Activated naive CD8-positive, alpha-beta T cell (primary cell): ENCODE measurements around the gene PPIL1.
A peak's percentile ranks its signal among the peaks of the same experiment; 100 is the strongest.

Source experiments
- H3K27ac Mint-ChIP-seq: one replicate; pipeline ENCODE4 v1.8.0; 2021; ENCODE audit warnings: mixed read lengths
- H3K27me3 Mint-ChIP-seq: one replicate; pipeline ENCODE4 v1.8.0; 2021; ENCODE audit warnings: mixed read lengths
- H3K36me3 Mint-ChIP-seq: one replicate; pipeline ENCODE4 v1.8.0; 2021; ENCODE audit warnings: mixed read lengths
- H3K4me1 Mint-ChIP-seq: one replicate; pipeline ENCODE4 v1.8.0; 2021; ENCODE audit warnings: low read depth, mixed read lengths
- H3K4me3 Mint-ChIP-seq: one replicate; pipeline ENCODE4 v1.8.0; 2021; ENCODE audit warnings: mild to moderate bottlenecking, mixed read lengths
- H3K9me3 Mint-ChIP-seq: one replicate; pipeline ENCODE4 v1.8.0; 2021; ENCODE audit warnings: low read depth, mixed read lengths

The PPIL1 gene

DNA sequence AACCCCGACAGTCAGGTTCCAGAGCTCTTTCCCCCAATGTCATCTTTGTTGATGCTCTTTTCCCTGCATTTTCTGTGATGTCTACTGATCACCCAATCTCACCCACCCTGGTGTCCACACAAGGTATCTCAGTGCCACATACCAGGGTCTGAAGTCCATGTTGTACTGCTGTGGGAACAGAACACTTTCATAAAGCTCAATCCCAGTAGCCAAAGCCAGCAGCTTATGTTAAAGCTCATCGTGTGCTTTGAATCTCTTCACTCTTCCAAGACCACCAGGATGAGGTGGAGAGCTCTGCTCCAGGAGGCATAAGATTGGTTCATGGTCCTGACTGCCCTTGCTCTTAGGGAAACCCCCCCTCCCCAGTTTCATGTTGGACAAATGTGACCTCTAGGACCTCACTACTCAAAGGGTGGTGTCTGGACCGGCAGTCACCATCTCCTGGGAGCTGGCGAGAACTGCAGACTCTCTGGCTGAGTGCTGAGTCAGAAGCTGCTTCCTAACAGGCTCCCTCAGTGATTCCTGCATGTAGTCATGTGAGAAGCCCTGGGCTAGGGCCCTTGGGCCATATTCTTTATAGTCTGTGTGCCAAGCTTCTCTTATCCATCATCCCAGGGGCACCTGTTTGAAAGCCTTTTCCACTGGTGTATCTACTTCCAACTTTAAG lies 22.0 kb downstream of the PPIL1 start:
- Mint-ChIP-seq H3K36me3 (peaks cover 26% of the 10 kb centered on the region), H3K9me3 (no peaks in the 10 kb centered on the region), H3K27ac (no peak overlapping the region), H3K4me1 (peaks cover 7% of the 10 kb centered on the region), H3K4me3 (no peak overlapping the region), H3K27me3 (no peaks in the 10 kb centered on the region)

DNA sequence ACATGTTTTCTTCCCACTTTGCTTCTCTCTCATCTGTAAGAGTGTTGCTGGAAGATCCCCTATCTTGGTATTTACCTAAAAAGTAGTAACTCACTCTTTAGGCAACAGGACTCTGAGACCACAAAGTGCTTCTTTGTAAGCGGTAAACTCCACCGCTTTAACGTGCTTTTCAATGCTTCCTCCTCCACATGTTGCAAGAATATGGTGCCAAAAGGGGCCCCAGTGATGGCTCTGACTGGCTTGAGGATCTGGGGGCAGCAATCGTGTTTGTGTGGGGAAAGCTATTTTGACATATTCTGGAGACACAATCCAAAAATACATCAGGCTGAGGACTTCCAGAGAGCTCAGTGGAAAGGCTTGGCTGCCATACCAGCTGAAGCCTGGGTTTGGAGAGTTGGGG lies 23.0 kb downstream of the PPIL1 start:
- no peak overlapping the region for H3K27ac Mint-ChIP-seq
- H3K36me3 Mint-ChIP-seq = peaks cover 26% of the 10 kb centered on the region
- no peaks in the 10 kb centered on the region for H3K27me3 Mint-ChIP-seq
- H3K4me1 Mint-ChIP-seq = peaks cover 7% of the 10 kb centered on the region
- H3K9me3 Mint-ChIP-seq = no peaks in the 10 kb centered on the region
- H3K4me3 Mint-ChIP-seq = no peak overlapping the region

DNA sequence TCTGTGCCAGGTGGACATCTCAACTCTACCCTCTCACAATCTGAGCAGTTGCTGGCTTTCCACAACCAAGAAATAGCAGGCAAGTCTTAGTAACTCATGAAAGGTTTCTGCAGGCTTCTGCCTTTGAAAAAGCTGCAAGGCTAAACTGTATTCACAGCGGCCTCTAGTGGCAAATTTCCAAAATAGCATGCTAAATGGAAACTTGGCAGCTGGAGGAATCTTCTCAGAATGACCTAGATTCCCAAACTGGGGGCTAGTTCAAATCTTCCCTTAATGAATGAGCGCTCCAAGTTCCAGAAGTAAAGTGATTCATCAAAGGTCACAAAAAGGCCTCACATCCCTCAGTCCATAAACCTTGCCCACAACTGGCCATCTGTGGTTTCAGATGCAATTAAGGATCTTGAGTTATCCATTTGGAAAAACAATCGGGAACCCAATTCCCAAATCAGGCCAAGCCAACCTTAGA lies 23.4 kb downstream of the PPIL1 start:
- H3K9me3 Mint-ChIP-seq = no peaks in the 10 kb centered on the region
- no peak overlapping the region for H3K27ac Mint-ChIP-seq
- H3K36me3 Mint-ChIP-seq = peaks cover 26% of the 10 kb centered on the region
- no peaks in the 10 kb centered on the region for H3K27me3 Mint-ChIP-seq
- H3K4me3 Mint-ChIP-seq = no peak overlapping the region
- peaks cover 7% of the 10 kb centered on the region for H3K4me1 Mint-ChIP-seq

DNA sequence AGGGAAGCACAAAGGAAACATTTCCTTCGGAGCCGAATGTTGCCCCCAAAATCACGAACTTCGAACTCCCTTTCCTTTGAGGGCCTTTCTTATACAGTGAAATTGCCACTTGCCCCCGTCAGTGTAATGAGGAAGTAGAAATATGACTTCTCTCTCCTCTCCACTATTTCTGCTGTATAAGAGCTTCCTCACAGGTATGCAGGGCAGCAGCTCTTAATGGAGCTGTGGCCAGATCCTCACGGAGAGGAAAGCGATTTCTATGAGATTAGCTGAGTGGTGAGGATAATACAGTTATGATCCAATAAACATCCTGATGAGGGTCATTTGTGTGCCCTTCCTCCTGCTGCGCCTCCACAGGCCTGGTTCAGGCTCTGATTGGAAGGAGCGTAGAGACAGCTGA lies 24.6 kb downstream of the PPIL1 start:
- peaks cover 28% of the 10 kb centered on the region for H3K36me3 Mint-ChIP-seq
- H3K27ac Mint-ChIP-seq = no peak overlapping the region
- no peak overlapping the region for H3K4me3 Mint-ChIP-seq
- H3K27me3 Mint-ChIP-seq = no peaks in the 10 kb centered on the region
- no peaks in the 10 kb centered on the region for H3K9me3 Mint-ChIP-seq
- H3K4me1 Mint-ChIP-seq = peaks cover 7% of the 10 kb centered on the region

DNA sequence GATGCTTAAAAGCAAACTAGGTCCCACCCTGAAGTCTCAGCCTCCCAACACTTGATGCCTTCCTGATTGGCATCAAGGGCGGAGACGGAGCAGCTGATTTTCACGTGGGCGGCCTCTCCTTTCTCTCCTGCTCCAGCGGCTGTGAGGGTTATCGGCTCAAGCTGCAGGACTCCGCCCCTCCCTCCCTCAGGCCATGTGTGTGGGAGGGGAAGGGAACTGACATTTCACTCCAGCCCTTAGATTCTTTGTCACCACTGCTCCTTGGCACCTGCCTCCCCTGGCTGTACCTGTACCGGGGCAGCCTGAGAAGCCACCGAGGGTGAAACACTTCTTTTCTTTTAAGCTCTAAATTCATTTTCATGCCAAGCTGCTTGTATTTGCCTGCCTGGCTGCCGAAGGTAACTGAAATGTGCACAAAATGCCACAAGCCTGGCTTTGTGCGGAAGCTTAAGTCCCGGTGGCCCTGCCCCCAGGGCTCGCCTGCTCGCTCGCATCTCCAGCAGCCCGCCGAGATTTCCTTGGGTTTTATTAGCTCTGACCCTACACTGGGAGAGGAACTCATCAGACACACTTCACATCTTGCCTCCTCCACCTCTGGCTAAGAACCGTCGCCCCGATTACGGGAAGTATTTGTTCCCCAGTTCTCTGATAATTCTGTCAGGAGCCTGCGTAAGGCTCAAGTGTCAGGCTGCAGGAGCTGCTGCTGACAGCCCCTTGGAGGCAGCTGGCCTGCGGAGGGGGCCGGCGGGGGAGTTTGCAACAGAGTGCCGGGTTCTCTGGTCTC lies 25.8 kb downstream of the PPIL1 start:
- H3K4me3 Mint-ChIP-seq = no peak overlapping the region
- no peak overlapping the region for H3K27ac Mint-ChIP-seq
- no peaks in the 10 kb centered on the region for H3K27me3 Mint-ChIP-seq
- H3K36me3 Mint-ChIP-seq = peaks cover 23% of the 10 kb centered on the region
- H3K9me3 Mint-ChIP-seq = no peaks in the 10 kb centered on the region
- peaks cover 7% of the 10 kb centered on the region for H3K4me1 Mint-ChIP-seq

DNA sequence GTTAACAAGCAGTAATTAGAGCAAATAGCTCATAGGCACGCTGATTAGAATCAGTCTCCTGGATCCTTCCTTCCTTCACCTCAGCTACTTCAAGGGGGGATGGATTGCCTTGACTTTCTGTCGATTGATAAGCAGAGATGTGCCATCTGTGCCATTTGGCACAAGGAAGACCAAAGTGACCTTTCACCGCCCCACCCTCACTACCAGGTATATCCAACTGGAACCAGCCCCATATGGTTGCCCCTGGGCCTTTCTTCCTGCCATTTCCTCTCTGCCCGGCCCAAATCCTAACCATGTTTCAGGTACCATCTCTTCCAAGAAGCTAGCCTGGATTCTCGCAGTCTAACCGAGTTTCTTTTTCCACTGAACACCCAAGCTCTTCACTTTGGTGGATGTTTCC lies 26.6 kb downstream of the PPIL1 start:
- peaks cover 7% of the 10 kb centered on the region for H3K4me1 Mint-ChIP-seq
- H3K27ac Mint-ChIP-seq = no peak overlapping the region
- no peaks in the 10 kb centered on the region for H3K9me3 Mint-ChIP-seq
- peaks cover 16% of the 10 kb centered on the region for H3K36me3 Mint-ChIP-seq
- H3K4me3 Mint-ChIP-seq = no peak overlapping the region
- no peaks in the 10 kb centered on the region for H3K27me3 Mint-ChIP-seq

DNA sequence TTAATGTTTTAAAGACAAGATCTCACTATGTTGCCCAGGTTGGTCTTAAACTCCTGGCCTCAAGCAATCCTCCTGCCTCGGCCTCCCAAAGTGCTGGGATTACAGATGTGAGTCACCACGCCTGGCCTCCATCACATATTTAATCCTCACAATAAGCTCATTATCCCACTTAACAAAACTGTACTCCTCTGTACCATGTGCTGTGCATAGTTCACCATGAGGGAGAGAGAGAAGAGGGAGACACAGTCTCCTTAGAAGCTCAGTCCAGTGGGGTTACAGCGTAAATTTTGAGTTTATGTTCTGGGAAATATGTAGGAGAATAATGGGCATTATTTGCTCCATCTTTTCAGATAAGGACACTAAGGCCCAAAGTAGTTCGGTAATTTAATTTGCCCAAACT lies 27.5 kb downstream of the PPIL1 start:
- Mint-ChIP-seq H3K4me1 (peaks cover 7% of the 10 kb centered on the region), H3K4me3 (no peak overlapping the region), H3K27me3 (no peaks in the 10 kb centered on the region), H3K36me3 (peaks cover 15% of the 10 kb centered on the region), H3K9me3 (no peaks in the 10 kb centered on the region), H3K27ac (no peak overlapping the region)

DNA sequence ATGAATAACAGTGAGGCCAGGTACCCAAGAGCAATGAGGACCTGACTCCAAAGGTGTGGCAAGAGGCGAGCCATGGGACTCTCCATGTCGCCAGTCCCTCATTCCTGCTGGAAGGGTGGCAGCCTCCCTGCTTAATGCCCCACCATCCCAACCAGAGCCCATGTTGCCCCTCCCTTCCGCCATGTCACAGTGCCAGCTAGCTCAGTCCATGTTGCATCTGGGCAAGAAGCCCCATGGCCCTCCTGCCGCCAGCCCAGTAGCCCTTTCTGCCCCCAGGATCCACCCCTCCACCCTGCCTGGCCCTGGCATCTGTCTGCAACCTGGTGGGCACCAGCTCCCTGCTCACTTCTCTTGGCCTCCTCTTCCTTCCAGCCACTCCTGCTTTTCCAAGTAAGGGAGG lies 29.4 kb downstream of the PPIL1 start:
- H3K36me3 Mint-ChIP-seq = peaks cover 7% of the 10 kb centered on the region
- H3K9me3 Mint-ChIP-seq = no peaks in the 10 kb centered on the region
- H3K4me1 Mint-ChIP-seq = peaks cover 12% of the 10 kb centered on the region
- no peak overlapping the region for H3K4me3 Mint-ChIP-seq
- H3K27me3 Mint-ChIP-seq = peaks cover 3% of the 10 kb centered on the region
- H3K27ac Mint-ChIP-seq = no peak overlapping the region

DNA sequence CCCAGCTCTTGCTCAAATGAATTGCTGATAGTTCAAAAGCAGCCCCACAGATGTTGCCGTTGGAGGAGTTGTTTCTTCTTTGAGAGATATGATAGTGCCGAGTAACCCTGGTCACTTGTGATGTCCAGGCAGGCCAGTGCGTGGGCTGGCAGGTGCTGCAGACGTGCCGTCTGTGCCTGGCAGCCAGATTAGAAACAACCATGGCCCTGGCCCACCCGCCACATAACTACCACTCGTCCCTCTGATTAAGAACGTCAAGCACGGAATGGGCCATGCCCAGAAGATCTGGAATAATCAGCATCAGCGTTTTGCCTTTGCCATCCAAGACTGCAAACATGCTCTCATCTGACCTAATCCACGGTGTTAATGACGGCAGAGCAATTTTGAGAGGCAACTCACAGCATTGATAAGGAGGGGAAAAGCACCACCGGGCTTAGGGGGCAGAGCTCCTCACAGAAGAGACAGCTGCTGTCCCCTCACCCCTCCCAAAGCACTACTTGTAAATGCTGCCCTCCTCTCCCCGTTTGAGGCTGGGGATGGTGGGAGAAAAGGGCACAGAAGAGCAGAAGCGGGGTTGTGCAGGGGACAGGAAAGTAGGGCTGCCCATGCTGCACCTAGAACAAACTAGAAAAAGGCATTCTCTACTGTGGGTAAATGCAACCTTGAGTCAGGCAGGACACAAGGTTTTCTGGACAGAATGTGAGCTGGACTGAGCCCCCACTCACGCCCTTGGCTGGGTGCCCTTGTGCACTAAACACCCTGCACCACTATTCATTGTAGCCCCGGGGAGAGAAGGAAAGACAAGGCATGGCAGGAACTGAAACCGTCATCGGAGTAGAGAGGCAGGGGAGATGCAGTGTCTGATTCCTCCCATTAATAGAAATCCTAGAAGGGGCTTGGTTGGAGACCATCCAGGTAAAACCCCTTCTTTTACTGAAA lies 30.1 kb downstream of the PPIL1 start:
- H3K4me3 Mint-ChIP-seq = no peak overlapping the region
- H3K27ac Mint-ChIP-seq = no peak overlapping the region
- peaks cover 3% of the 10 kb centered on the region for H3K27me3 Mint-ChIP-seq
- H3K36me3 Mint-ChIP-seq = peaks cover 3% of the 10 kb centered on the region
- peaks cover 12% of the 10 kb centered on the region for H3K4me1 Mint-ChIP-seq
- no peaks in the 10 kb centered on the region for H3K9me3 Mint-ChIP-seq

DNA sequence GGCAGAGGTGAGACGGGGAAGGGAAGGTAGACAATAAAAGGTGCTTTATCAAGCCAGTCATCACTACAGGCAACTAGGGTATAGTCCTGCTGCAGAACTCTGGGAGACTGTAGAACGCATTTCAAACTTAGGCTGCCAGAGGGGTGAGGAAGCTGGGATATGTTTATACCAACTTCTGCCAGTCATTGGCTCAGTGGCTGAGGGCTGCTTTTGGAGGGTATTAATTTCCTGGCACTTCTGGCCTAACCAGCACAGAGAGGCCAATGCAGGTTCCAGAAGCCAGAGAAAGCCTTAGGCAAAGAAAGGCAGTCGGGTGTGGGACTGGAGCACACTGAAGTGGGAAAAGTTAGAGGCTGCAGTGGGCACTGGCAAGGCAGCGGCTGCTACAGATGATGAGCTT lies 31.4 kb downstream of the PPIL1 start:
- Mint-ChIP-seq H3K36me3 (peaks cover 2% of the 10 kb centered on the region), H3K9me3 (no peaks in the 10 kb centered on the region), H3K4me3 (no peak overlapping the region), H3K27ac (no peak overlapping the region), H3K4me1 (peaks cover 10% of the 10 kb centered on the region), H3K27me3 (peaks cover 9% of the 10 kb centered on the region)

DNA sequence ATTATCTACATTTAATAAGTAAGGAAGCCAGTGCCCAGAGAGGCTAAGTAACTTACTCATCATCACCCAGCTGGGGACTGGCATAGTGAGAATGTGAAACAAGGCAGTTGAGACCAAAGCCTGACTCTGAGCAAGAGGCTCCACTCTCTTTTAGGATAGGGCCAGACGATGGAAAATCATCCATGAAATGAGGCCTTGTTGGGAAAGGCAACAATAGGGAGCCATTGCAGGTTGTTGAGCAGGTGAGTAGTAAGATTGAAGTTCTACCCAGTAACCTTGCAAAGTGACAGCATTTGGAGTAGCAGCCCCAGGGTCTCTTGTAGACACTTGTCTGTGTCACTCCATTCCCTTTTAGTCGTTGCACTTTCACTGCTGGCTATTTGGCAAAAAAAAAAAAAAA lies 32.8 kb downstream of the PPIL1 start:
- Mint-ChIP-seq H3K4me3 (no peak overlapping the region), H3K27ac (no peak overlapping the region), H3K4me1 (peaks cover 10% of the 10 kb centered on the region), H3K27me3 (peaks cover 13% of the 10 kb centered on the region), H3K9me3 (no peaks in the 10 kb centered on the region), H3K36me3 (peaks cover 2% of the 10 kb centered on the region)

DNA sequence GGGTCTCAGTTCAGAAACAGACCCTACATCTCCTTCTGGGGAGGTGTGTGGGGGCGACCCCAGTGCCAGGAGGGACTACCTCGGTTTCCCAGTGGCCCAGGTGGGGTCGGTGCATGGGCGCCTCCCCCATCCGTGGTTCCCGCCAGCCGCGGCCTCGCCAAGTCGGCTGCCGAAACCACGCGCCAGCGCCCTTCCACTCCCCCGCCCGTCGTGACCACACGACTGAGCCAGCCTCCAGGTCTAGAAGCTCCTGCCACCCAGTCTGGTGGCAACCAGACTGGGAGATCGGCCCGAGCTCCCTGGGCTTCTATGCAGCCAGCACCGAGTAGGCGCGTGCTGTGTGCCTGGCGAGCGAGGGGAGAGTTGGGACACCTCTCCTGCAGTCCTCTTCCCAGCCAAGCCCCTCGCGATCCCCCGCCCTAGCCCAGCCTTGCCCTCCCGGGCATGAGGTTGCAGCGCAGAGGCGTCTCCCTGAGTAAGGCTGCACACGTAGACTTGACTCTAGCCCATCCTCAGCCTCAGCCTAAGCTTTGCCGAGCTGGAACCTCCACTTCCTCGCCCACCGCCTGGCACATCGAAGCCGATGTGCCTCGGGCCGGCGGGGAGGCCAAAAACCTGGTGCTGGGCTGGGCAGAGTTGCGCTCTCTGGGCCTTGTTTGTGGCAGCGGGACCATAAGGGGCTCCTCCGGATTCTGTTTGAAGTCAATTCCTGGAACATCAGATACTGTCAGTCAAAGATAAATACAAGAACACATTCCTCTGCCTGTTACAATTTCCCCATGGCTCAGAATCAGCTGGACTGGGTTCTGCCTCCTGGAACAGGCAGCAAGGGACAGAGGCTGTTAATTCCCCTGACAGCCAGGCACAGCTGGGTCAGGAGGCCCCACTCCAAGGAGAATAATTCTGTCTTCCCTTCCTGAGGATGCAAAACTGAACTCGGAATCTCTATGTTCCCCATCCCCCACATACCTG lies 33.9 kb downstream of the PPIL1 start:
- H3K9me3 Mint-ChIP-seq = no peaks in the 10 kb centered on the region
- no peak overlapping the region for H3K27ac Mint-ChIP-seq
- peaks cover 10% of the 10 kb centered on the region for H3K4me1 Mint-ChIP-seq
- H3K27me3 Mint-ChIP-seq = peaks cover 13% of the 10 kb centered on the region
- H3K36me3 Mint-ChIP-seq = no peaks in the 10 kb centered on the region
- H3K4me3 Mint-ChIP-seq = peak overlapping the region; percentile 80

DNA sequence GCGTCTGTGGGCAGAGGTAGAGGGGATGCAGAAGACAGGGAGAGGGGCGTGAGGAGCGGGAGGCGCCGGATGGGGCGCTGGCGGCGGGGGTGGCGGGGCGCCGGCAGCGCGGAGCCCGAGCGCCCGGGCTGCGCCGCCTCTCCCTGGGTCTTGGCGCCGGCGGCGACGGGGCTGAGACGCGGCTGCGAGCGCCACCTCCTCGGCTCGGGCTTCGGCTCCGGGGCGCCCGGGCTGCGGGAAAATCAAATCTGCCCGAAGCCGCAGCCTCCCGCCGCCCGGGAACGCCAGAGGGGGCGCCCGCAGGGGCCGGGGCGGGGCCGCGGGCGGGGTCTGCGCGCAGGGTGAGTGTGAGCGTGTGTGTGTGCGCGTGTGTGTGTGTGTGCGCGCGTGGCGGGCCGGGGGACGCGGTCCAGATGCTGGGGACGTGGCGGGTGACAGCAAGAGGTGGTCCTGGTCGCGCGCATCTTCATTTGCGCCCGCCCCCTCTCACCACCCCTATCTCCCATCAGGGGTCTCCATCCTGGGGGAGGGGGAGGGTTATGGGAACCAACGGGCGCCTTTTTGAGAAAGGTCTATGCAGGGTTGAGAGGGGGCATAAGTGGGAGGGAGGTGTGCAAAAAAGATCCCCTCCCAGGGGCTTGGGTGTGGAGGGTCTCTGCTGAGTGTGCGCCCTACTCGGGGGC lies 34.7 kb downstream of the PPIL1 start:
- Mint-ChIP-seq H3K36me3 (no peaks in the 10 kb centered on the region), H3K27ac (no peak overlapping the region), H3K4me1 (peaks cover 10% of the 10 kb centered on the region), H3K4me3 (peak overlapping the region; percentile 80), H3K9me3 (no peaks in the 10 kb centered on the region), H3K27me3 (peaks cover 13% of the 10 kb centered on the region)
